Caco-2 (cell line): ENCODE measurements around the gene FOXP4. TPM values are rescaled to one million over a fixed set of nuclear protein-coding genes. Genes with fewer than 3 reads are reported as not detected.

Experiments used
- BruUV-seq: library from RNA; stranded (reverse); fragments of 400-500 nt; replicated peaks from 2 replicates; lab custom pipeline; 2021; lab: Mats Ljungman, UMichigan
- CTCF ChIA-PET: fragments of 300-600 bp; sonication (Branson Sonifier 250); formaldehyde crosslinking; loops from one replicate; lab custom pipeline; 2022; ENCODE audit warnings: antibody characterized with exemption; lab: Charles Lee
- POLR2A ChIA-PET: fragments of 300-600 bp; sonication (Branson Sonifier 250); formaldehyde crosslinking; loops from one replicate; lab custom pipeline; 2022; ENCODE audit warnings: antibody characterized with exemption; lab: Charles Lee
- DNase-seq, 2 experiments: peaks; one replicate each; pipeline versions ENCODE4 v3.0.0 to v3.0.0-alpha.2; 2020 to 2022
- H3K27me3 ChIP-seq: replicated peaks from 2 replicates; pipeline ENCODE4 v1.6.0; 2011; ENCODE audit warnings: low read length; ENCODE audit not compliant: control insufficient read depth, insufficient read depth
- H3K36me3 ChIP-seq: 2 replicates; pipeline ENCODE4 v1.5.1; 2011; ENCODE audit warnings: low read length; ENCODE audit not compliant: control insufficient read depth, insufficient read depth
- H3K4me1 ChIP-seq: fragments of 250-450 bp; sonication (Bioruptor Pico); 2 replicates; pipeline ENCODE4 v1.5.1; 2020; ENCODE audit warnings: mild to moderate bottlenecking
- H3K4me3 ChIP-seq: 2 replicates; pipeline ENCODE4 v1.5.1; 2011; ENCODE audit warnings: low read depth, mild to moderate bottlenecking, control low read depth, low read length
- H3K9me3 ChIP-seq: fragments of 250-450 bp; sonication (Bioruptor Pico); 2 replicates; pipeline ENCODE4 v1.5.1; 2020; ENCODE audit warnings: mild to moderate bottlenecking, moderate library complexity
- H3K27ac Mint-ChIP-seq: one replicate; pipeline ENCODE4 v1.8.0; 2022; ENCODE audit warnings: mixed read lengths; ENCODE audit not compliant: unreplicated experiment
- H3K27me3 Mint-ChIP-seq: one replicate; pipeline ENCODE4 v1.8.0; 2022; ENCODE audit warnings: mixed read lengths; ENCODE audit not compliant: insufficient read depth, unreplicated experiment
- H3K36me3 Mint-ChIP-seq: one replicate; pipeline ENCODE4 v1.8.0; 2022; ENCODE audit warnings: mild to moderate bottlenecking, mixed read lengths; ENCODE audit not compliant: insufficient read depth, unreplicated experiment
- H3K4me1 Mint-ChIP-seq: one replicate; pipeline ENCODE4 v1.8.0; 2022; ENCODE audit warnings: low read depth, mixed read lengths; ENCODE audit not compliant: unreplicated experiment
- H3K4me3 Mint-ChIP-seq: one replicate; pipeline ENCODE4 v1.8.0; 2022; ENCODE audit warnings: mild to moderate bottlenecking, moderate library complexity, mixed read lengths; ENCODE audit not compliant: unreplicated experiment
- H3K9me3 Mint-ChIP-seq: one replicate; pipeline ENCODE4 v1.8.0; 2022; ENCODE audit warnings: mixed read lengths; ENCODE audit not compliant: unreplicated experiment
- CTCF ChIP-seq, 2 experiments: fragments of 200-600 bp in 1 of 2; IDR thresholded peaks; 1 replicate in 1 of 2; 2 replicates in 1 of 2; pipeline versions ENCODE4 v1.5.1 to v1.8.0; 2011 to 2022; ENCODE audit warnings: antibody characterized with exemption in 1 of 2, control low read depth in 1 of 2, inconsistent platforms in 1 of 2, low read depth in 1 of 2, low read length in 1 of 2, mild to moderate bottlenecking in 1 of 2, moderate library complexity in 1 of 2; ENCODE audit not compliant: insufficient read depth in 1 of 2, severe bottlenecking in 1 of 2, unreplicated experiment in 1 of 2
- intact Hi-C: fragments of 100-400 bp; cut with micrococcal nuclease; formaldehyde crosslinking; loops from one replicate; pipeline ENCODE4 v1.10.0; 2022; ENCODE audit not compliant: unreplicated experiment
- total RNA-seq: library from RNA; stranded (reverse); gene quantifications from 2 replicates; pipeline ENCODE4 v1.2.3, GENCODE V29; 2022

The FOXP4 gene
- total RNA-seq, 1 experiment from 2014 or later: 117 TPM

- Histone ChIP-seq H3K4me3 (no peak overlapping the region), H3K36me3 (0 out of 2 replicates have a peak, but pooled peaks cover 2% of the 10 kb centered on the region), H3K9me3 (no peaks in the 10 kb centered on the region), H3K4me1 (peaks cover 51% of the 10 kb centered on the region), H3K27me3 (no peaks in the 10 kb centered on the region)
- peaks cover 47% of the 10 kb centered on the region for H3K4me1 Mint-ChIP-seq
- CTCF ChIA-PET: no interaction called here
- no peak for TF ChIP-seq CTCF (IDR thresholded peaks at IDR 0.05; ENCODE audit: insufficient read depth in 1 of 2, low read depth in 1 of 2, low read length in 1 of 2, severe bottlenecking in 1 of 2, unreplicated experiment in 1 of 2)
- intact Hi-C loops: loop anchor here (5.0 kb wide), 1 partner anchor 33 kb away; no protein-coding TSS in a partner anchor
- peak overlapping the region; percentile 86 for H3K27ac Mint-ChIP-seq
- no peaks in the 10 kb centered on the region for H3K9me3 Mint-ChIP-seq
- H3K4me3 Mint-ChIP-seq: no peak overlapping the region
- BruUV-seq: no TSS peak
- no peaks in the 10 kb centered on the region for H3K36me3 Mint-ChIP-seq
- H3K27me3 Mint-ChIP-seq: no peaks in the 10 kb centered on the region
- no peak for DNase-seq
- POLR2A ChIA-PET: no interaction called here
Observed at GRCh38 chr6:41535766-41536165, 10.4 kb upstream of the FOXP4 start.

GRCh38 chr6:41536795-41537758 lies 9.1 kb upstream of the FOXP4 start:
- no TSS peak for BruUV-seq

More at GRCh38 chr6:41536795-41537758, 9.1 kb upstream of the FOXP4 start:
- H3K27me3 ChIP-seq: no peaks in the 10 kb centered on the region
- Mint-ChIP-seq H3K4me1 (peaks cover 49% of the 10 kb centered on the region), H3K4me3 (peak overlapping the region; percentile 39), H3K27me3 (no peaks in the 10 kb centered on the region), H3K27ac (peak overlapping the region; percentile 86), H3K9me3 (no peaks in the 10 kb centered on the region), H3K36me3 (no peaks in the 10 kb centered on the region)
- ChIA-PET POLR2A (interaction anchor here (1.0 kb wide), 1 partner anchor 17 kb away, joined by 4 read pairs; no protein-coding TSS in a partner anchor), CTCF (interaction anchor here (0.6 to 1.0 kb wide), 2 partner anchors 17 to 1964 kb away, joined by 3 read pairs; no protein-coding TSS in a partner anchor)
- H3K9me3 ChIP-seq: no peaks in the 10 kb centered on the region
- H3K4me1 ChIP-seq: peaks cover 45% of the 10 kb centered on the region
- peak; percentile 76 to 79 for DNase-seq
- intact Hi-C loops: loop anchor here (1.0 to 5.0 kb wide), 4 partner anchors 9 to 80 kb away; partner anchors contain the start of gene FOXP4
- 0 out of 2 replicates have a peak, but pooled peaks cover 2% of the 10 kb centered on the region for H3K36me3 ChIP-seq
- TF ChIP-seq CTCF (IDR thresholded peaks at IDR 0.05; ENCODE audit: insufficient read depth in 1 of 2, low read depth in 1 of 2, low read length in 1 of 2, severe bottlenecking in 1 of 2, unreplicated experiment in 1 of 2): no peak
- H3K4me3 ChIP-seq: no peak overlapping the region
